ENCODE data around the gene MRPL39.

DNA sequence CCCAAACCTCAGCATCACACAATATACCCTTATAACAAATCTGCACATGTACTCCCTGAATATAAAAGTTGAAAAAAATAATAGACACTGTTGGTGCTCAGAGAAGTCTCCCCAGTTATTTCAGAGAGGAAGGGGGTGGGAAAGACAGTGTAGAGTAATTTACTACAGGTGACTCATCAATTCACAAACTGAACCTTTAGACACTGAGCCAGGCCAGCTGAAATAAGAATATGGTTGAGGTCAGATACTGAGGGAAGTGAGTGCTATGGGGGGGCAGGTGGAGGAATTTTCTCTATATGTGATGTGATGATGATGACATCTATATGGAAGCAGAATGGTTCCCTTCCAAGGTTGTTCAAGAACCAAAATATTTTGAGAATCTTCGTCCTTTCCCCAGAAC is 50.1 kb downstream of the MRPL39 start:
- no peak for TF ChIP-seq POLR2A (IDR thresholded peaks at IDR 0.05)
- TF ChIP-seq, protein P1, sequence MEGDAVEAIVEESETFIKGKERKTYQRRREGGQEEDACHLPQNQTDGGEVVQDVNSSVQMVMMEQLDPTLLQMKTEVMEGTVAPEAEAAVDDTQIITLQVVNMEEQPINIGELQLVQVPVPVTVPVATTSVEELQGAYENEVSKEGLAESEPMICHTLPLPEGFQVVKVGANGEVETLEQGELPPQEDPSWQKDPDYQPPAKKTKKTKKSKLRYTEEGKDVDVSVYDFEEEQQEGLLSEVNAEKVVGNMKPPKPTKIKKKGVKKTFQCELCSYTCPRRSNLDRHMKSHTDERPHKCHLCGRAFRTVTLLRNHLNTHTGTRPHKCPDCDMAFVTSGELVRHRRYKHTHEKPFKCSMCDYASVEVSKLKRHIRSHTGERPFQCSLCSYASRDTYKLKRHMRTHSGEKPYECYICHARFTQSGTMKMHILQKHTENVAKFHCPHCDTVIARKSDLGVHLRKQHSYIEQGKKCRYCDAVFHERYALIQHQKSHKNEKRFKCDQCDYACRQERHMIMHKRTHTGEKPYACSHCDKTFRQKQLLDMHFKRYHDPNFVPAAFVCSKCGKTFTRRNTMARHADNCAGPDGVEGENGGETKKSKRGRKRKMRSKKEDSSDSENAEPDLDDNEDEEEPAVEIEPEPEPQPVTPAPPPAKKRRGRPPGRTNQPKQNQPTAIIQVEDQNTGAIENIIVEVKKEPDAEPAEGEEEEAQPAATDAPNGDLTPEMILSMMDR (IDR thresholded peaks at IDR 0.05) = no peak

Data from uterus (tissue), 2 donors.